ENCODE results near the gene GPBP1. TPM values are rescaled to one million over a fixed set of nuclear protein-coding genes. Genes with fewer than 3 reads are reported as not detected.

Gene GPBP1
- total RNA-seq, 4 donors from 2014 or later, result 53.5 to 171 (median 99.6) TPM

GRCh38 chr5:57152316-57152715 lies 21.5 kb upstream of the GPBP1 start:
- Histone ChIP-seq H3K4me1 (no peaks in the 10 kb centered on the region), H3K27me3 (no peaks in the 10 kb centered on the region), H3K27ac (no peak overlapping the region), H3K9me3 (no peaks in the 10 kb centered on the region), H3K36me3 (no peaks in the 10 kb centered on the region), H3K4me3 (no peak overlapping the region)
- DNase-seq, result no peak
- intact Hi-C loops (cut with DNase I; ENCODE audit: low total_unique reads), result no loop called here
- TF ChIP-seq CTCF (IDR thresholded peaks at IDR 0.05) (no peak), POLR2A (IDR thresholded peaks at IDR 0.05) (no peak)

- no peak for DNase-seq
- TF ChIP-seq POLR2A (IDR thresholded peaks at IDR 0.05), result no peak
- TF ChIP-seq CTCF (IDR thresholded peaks at IDR 0.05), result no peak
- Histone ChIP-seq H3K9me3 (no peaks in the 10 kb centered on the region), H3K36me3 (no peaks in the 10 kb centered on the region), H3K27ac (no peak overlapping the region), H3K4me3 (no peak overlapping the region), H3K27me3 (no peaks in the 10 kb centered on the region), H3K4me1 (no peaks in the 10 kb centered on the region)
- intact Hi-C loops (cut with DNase I; ENCODE audit: low total_unique reads), result no loop called here
Measured at GRCh38 chr5:57155033-57155432, 18.8 kb upstream of the GPBP1 start.

- no peaks in the 10 kb centered on the region for H3K4me1 ChIP-seq
- H3K27ac ChIP-seq, result no peak overlapping the region
- intact Hi-C loops (cut with DNase I; ENCODE audit: low total_unique reads), result no loop called here
- no peak for DNase-seq
- no peak overlapping the region for H3K4me3 ChIP-seq
- no peaks in the 10 kb centered on the region for H3K36me3 ChIP-seq
- no peaks in the 10 kb centered on the region for H3K27me3 ChIP-seq
- H3K9me3 ChIP-seq, result no peaks in the 10 kb centered on the region
- TF ChIP-seq CTCF (IDR thresholded peaks at IDR 0.05) (no peak), POLR2A (IDR thresholded peaks at IDR 0.05) (no peak)
Measured at GRCh38 chr5:57157131-57157530, 16.7 kb upstream of the GPBP1 start.

GRCh38 chr5:57157666-57158065 lies 16.2 kb upstream of the GPBP1 start:
- TF ChIP-seq CTCF (IDR thresholded peaks at IDR 0.05), result no peak
- no peak for TF ChIP-seq POLR2A (IDR thresholded peaks at IDR 0.05)
- no peaks in the 10 kb centered on the region for H3K27me3 ChIP-seq
- H3K4me1 ChIP-seq, result no peaks in the 10 kb centered on the region
- H3K36me3 ChIP-seq, result no peaks in the 10 kb centered on the region
- H3K27ac ChIP-seq, result no peak overlapping the region
- no peak overlapping the region for H3K4me3 ChIP-seq
- intact Hi-C loops (cut with DNase I; ENCODE audit: low total_unique reads), result no loop called here
- no peak for DNase-seq
- H3K9me3 ChIP-seq, result no peaks in the 10 kb centered on the region

GRCh38 chr5:57163553-57164006 lies 10.3 kb upstream of the GPBP1 start:
- Histone ChIP-seq H3K4me3 (no peak overlapping the region), H3K27ac (no peak overlapping the region), H3K27me3 (no peaks in the 10 kb centered on the region), H3K36me3 (no peaks in the 10 kb centered on the region), H3K9me3 (no peaks in the 10 kb centered on the region), H3K4me1 (no peaks in the 10 kb centered on the region)
- DNase-seq, result no peak
- intact Hi-C loops (cut with DNase I; ENCODE audit: low total_unique reads), result no loop called here
- TF ChIP-seq POLR2A (IDR thresholded peaks at IDR 0.05) (no peak), CTCF (IDR thresholded peaks at IDR 0.05) (no peak)
